SU-DHL-6 (cell line): ENCODE measurements around the gene IGF2R.
"Not testable (repeated sequence)": the region's sequence is repeated elsewhere in the genome, so short reads cannot be mapped to it uniquely, and the experiment has no call there.

Experiments used
- CTCF ChIP-seq: fragments of 200-600 bp; sonication (generic); IDR thresholded peaks from one replicate; pipeline ENCODE4 v1.5.1; 2017; ENCODE audit warnings: antibody characterized with exemption, mild to moderate bottlenecking, low read length, moderate library complexity; ENCODE audit not compliant: insufficient read depth, poor library complexity, severe bottlenecking
- EZH2phosphoT487 ChIP-seq: fragments of 200-600 bp; sonication (generic), shearing (Covaris generic); conservative IDR thresholded peaks from 2 replicates; pipeline ENCODE4 v1.6.1; 2018; ENCODE audit warnings: mild to moderate bottlenecking, antibody characterized with exemption, low read length, moderate library complexity, mixed read lengths

- TF ChIP-seq CTCF, EZH2phosphoT487: not testable (repeated sequence)
Measured at GRCh38 chr6:160090442-160091239, 121.8 kb downstream of the IGF2R start.
